ENCODE data around the gene PLCL2.

PLCL2 gene

GRCh38 chr3:17047894-17048293, 163.1 kb downstream of the PLCL2 start:
- no peaks in the 10 kb centered on the region for H3K9me3 ChIP-seq (replicated peaks; ENCODE audit: insufficient read depth, low read length)
- no peaks in the 10 kb centered on the region for H3K27me3 ChIP-seq (replicated peaks; ENCODE audit: insufficient read depth, low read length)
- no peaks in the 10 kb centered on the region for H3K36me3 ChIP-seq (replicated peaks; ENCODE audit: insufficient read depth, low read length)
- no peak overlapping the region for H3K4me3 ChIP-seq (ENCODE audit: low read length)
- H2AFZ ChIP-seq (ENCODE audit: low read length): no peak overlapping the region
- H3K9me2 ChIP-seq (replicated peaks; ENCODE audit: insufficient read depth, low read length): no peaks in the 10 kb centered on the region
- no peaks in the 10 kb centered on the region for H3K79me2 ChIP-seq (ENCODE audit: low read length)
- TF ChIP-seq EZH2 (optimal IDR thresholded peaks at IDR 0.05; ENCODE audit: low read depth, low read length) (no peak), EZH2phosphoT487 (IDR thresholded peaks at IDR 0.05; ENCODE audit: low read length) (no peak), CTCF (IDR thresholded peaks at IDR 0.05; ENCODE audit: low read length) (no peak)
- no peaks in the 10 kb centered on the region for H4K20me1 ChIP-seq (ENCODE audit: insufficient read depth, low read length)
- no peaks in the 10 kb centered on the region for H3F3A ChIP-seq (ENCODE audit: insufficient read depth, low read length)
- H3K4me1 ChIP-seq (ENCODE audit: low read length): no peaks in the 10 kb centered on the region
- H3K4me2 ChIP-seq (ENCODE audit: low read depth, low read length): no peak overlapping the region
- H3K27ac ChIP-seq (ENCODE audit: low read length): no peak overlapping the region
- DNase-seq: no peak
- no peak overlapping the region for H3K9ac ChIP-seq (ENCODE audit: low read length)

- Histone ChIP-seq H3K9ac (ENCODE audit: low read length) (no peak overlapping the region), H3F3A (ENCODE audit: insufficient read depth, low read length) (no peaks in the 10 kb centered on the region), H3K9me3 (replicated peaks; ENCODE audit: insufficient read depth, low read length) (no peaks in the 10 kb centered on the region), H3K27me3 (replicated peaks; ENCODE audit: insufficient read depth, low read length) (no peaks in the 10 kb centered on the region), H3K27ac (ENCODE audit: low read length) (no peak overlapping the region), H3K4me3 (ENCODE audit: low read length) (no peak overlapping the region), H3K4me1 (ENCODE audit: low read length) (peaks cover 9% of the 10 kb centered on the region), H2AFZ (ENCODE audit: low read length) (no peak overlapping the region), H3K9me2 (replicated peaks; ENCODE audit: insufficient read depth, low read length) (no peaks in the 10 kb centered on the region), H3K79me2 (ENCODE audit: low read length) (no peaks in the 10 kb centered on the region), H4K20me1 (ENCODE audit: insufficient read depth, low read length) (no peaks in the 10 kb centered on the region), H3K36me3 (replicated peaks; ENCODE audit: insufficient read depth, low read length) (no peaks in the 10 kb centered on the region), H3K4me2 (ENCODE audit: low read depth, low read length) (no peak overlapping the region)
- DNase-seq: no peak
- TF ChIP-seq EZH2phosphoT487 (IDR thresholded peaks at IDR 0.05; ENCODE audit: low read length) (no peak), EZH2 (optimal IDR thresholded peaks at IDR 0.05; ENCODE audit: low read depth, low read length) (no peak), CTCF (IDR thresholded peaks at IDR 0.05; ENCODE audit: low read length) (no peak)
Measured at GRCh38 chr3:17050071-17050470, 165.3 kb downstream of the PLCL2 start.

- Histone ChIP-seq H3K4me3 (ENCODE audit: low read length) (no peak overlapping the region), H3F3A (ENCODE audit: insufficient read depth, low read length) (no peaks in the 10 kb centered on the region)
- TF ChIP-seq EZH2phosphoT487 (IDR thresholded peaks at IDR 0.05; ENCODE audit: low read length): no peak
- TF ChIP-seq CTCF (IDR thresholded peaks at IDR 0.05; ENCODE audit: low read length): no peak
- TF ChIP-seq EZH2 (optimal IDR thresholded peaks at IDR 0.05; ENCODE audit: low read depth, low read length): no peak
Measured at GRCh38 chr3:17050506-17050905, 165.8 kb downstream of the PLCL2 start.

More at GRCh38 chr3:17050506-17050905, 165.8 kb downstream of the PLCL2 start:
- no peaks in the 10 kb centered on the region for H3K9me3 ChIP-seq (replicated peaks; ENCODE audit: insufficient read depth, low read length)
- H3K36me3 ChIP-seq (replicated peaks; ENCODE audit: insufficient read depth, low read length): no peaks in the 10 kb centered on the region
- H3K4me1 ChIP-seq (ENCODE audit: low read length): peaks cover 9% of the 10 kb centered on the region
- H2AFZ ChIP-seq (ENCODE audit: low read length): no peak overlapping the region
- no peaks in the 10 kb centered on the region for H4K20me1 ChIP-seq (ENCODE audit: insufficient read depth, low read length)
- no peaks in the 10 kb centered on the region for H3K9me2 ChIP-seq (replicated peaks; ENCODE audit: insufficient read depth, low read length)
- no peak for DNase-seq
- no peaks in the 10 kb centered on the region for H3K79me2 ChIP-seq (ENCODE audit: low read length)
- H3K27me3 ChIP-seq (replicated peaks; ENCODE audit: insufficient read depth, low read length): no peaks in the 10 kb centered on the region
- no peak overlapping the region for H3K9ac ChIP-seq (ENCODE audit: low read length)
- no peak overlapping the region for H3K4me2 ChIP-seq (ENCODE audit: low read depth, low read length)
- no peak overlapping the region for H3K27ac ChIP-seq (ENCODE audit: low read length)
